Glutamatergic neuron (in vitro differentiated cells): ENCODE results near the gene C1D. TPM values are rescaled to one million over a fixed set of nuclear protein-coding genes. Genes with fewer than 3 reads are reported as not detected.

Experiments used
- DNase-seq: peaks from one replicate; pipeline ENCODE4 v3.0.0; 2022
- H3K27ac Mint-ChIP-seq: one replicate; pipeline ENCODE4 v1.8.0; 2020; ENCODE audit warnings: mild to moderate bottlenecking, mixed read lengths, inconsistent platforms; ENCODE audit not compliant: unreplicated experiment
- H3K27me3 Mint-ChIP-seq: one replicate; pipeline ENCODE4 v1.8.0; 2020; ENCODE audit warnings: mild to moderate bottlenecking, moderate library complexity, mixed read lengths, inconsistent platforms; ENCODE audit not compliant: unreplicated experiment
- H3K36me3 Mint-ChIP-seq: one replicate; pipeline ENCODE4 v1.8.0; 2020; ENCODE audit warnings: mild to moderate bottlenecking, mixed read lengths, inconsistent platforms; ENCODE audit not compliant: unreplicated experiment
- H3K4me1 Mint-ChIP-seq: one replicate; pipeline ENCODE4 v1.8.0; 2020; ENCODE audit warnings: mild to moderate bottlenecking, low read depth, mixed read lengths, inconsistent platforms; ENCODE audit not compliant: unreplicated experiment
- H3K4me3 Mint-ChIP-seq: one replicate; pipeline ENCODE4 v1.8.0; 2020; ENCODE audit warnings: mild to moderate bottlenecking, mixed read lengths, inconsistent platforms; ENCODE audit not compliant: unreplicated experiment
- H3K9me3 Mint-ChIP-seq: one replicate; pipeline ENCODE4 v1.8.0; 2020; ENCODE audit warnings: mild to moderate bottlenecking, moderate library complexity, mixed read lengths, inconsistent platforms; ENCODE audit not compliant: unreplicated experiment
- total RNA-seq: library from RNA; stranded (reverse); fragmentation: NEBNext Ultra II Directional; extraction: Animal tissue kit (Norgen Biotek cat#: 25700); gene quantifications from one replicate; pipeline ENCODE4 v1.2.1, GENCODE V29; 2021; ENCODE audit not compliant: unreplicated experiment
- TF ChIP-seq, protein P1 (sequence below): fragments of 200-600 bp; sonication (generic); IDR thresholded peaks from one replicate; pipeline ENCODE4 v1.5.0; 2021; ENCODE audit not compliant: partially characterized antibody, unreplicated experiment

C1D gene
- total RNA-seq, 1 donor from 2014 or later = 16.8 TPM

DNA sequence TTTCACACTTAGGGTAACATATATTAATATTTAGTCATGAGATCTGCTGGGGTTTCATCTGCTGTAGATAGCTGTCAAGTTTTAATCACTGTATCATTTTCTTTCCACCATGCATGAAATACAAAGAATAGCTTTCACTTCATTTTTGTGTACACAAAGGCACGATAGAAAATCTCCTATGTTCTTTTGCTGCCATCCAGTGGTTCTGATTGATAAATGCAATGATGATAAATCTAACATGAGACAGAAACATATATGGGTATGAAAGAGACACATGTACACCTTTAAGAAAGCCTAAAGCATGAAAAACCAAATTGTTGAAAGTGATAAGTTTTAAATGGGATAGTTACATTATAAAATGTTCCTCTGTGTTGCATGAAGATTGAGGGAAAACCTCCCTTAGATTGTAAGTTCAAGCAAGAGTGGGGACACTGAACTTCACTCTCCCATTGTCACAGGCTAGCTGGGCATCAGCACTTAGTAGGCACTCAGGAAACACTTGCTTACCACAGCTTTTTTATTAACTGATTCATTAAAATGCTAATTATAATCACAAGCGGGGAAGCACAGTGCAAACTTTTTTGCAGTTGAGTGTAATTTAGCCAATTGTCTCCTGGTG, 31.2 kb downstream of the C1D start:
- no peak for DNase-seq
- no peak overlapping the region for H3K27ac Mint-ChIP-seq
- no peak overlapping the region for H3K4me3 Mint-ChIP-seq
- H3K36me3 Mint-ChIP-seq = no peaks in the 10 kb centered on the region
- H3K9me3 Mint-ChIP-seq = no peaks in the 10 kb centered on the region
- TF ChIP-seq, protein P1, sequence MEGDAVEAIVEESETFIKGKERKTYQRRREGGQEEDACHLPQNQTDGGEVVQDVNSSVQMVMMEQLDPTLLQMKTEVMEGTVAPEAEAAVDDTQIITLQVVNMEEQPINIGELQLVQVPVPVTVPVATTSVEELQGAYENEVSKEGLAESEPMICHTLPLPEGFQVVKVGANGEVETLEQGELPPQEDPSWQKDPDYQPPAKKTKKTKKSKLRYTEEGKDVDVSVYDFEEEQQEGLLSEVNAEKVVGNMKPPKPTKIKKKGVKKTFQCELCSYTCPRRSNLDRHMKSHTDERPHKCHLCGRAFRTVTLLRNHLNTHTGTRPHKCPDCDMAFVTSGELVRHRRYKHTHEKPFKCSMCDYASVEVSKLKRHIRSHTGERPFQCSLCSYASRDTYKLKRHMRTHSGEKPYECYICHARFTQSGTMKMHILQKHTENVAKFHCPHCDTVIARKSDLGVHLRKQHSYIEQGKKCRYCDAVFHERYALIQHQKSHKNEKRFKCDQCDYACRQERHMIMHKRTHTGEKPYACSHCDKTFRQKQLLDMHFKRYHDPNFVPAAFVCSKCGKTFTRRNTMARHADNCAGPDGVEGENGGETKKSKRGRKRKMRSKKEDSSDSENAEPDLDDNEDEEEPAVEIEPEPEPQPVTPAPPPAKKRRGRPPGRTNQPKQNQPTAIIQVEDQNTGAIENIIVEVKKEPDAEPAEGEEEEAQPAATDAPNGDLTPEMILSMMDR = peak; percentile 46
- no peaks in the 10 kb centered on the region for H3K27me3 Mint-ChIP-seq
- H3K4me1 Mint-ChIP-seq = no peaks in the 10 kb centered on the region

DNA sequence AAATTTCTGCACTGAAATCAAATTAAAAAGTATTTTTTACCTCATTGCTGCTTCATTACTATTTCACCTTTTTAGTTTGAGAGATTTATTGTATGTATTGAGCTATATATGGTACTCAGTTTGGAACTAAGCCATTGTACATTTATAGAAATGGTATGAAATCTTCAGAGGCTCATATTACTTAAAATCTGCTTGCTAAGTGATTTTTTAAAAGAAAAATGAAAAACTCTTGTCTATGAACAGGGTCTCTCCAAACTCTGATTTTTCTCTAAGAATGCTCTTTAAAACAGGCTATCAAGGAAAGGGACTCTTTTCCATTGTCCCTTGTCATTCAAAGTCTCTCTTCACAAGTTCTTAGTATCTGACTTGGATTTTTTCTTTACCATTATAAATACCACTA, 31.8 kb downstream of the C1D start:
- TF ChIP-seq, protein P1 = no peak
- H3K9me3 Mint-ChIP-seq = no peaks in the 10 kb centered on the region
- no peak overlapping the region for H3K27ac Mint-ChIP-seq
- H3K36me3 Mint-ChIP-seq = no peaks in the 10 kb centered on the region
- no peak overlapping the region for H3K4me3 Mint-ChIP-seq
- H3K27me3 Mint-ChIP-seq = no peaks in the 10 kb centered on the region
- no peaks in the 10 kb centered on the region for H3K4me1 Mint-ChIP-seq
- DNase-seq = no peak

- H3K9me3 Mint-ChIP-seq = no peaks in the 10 kb centered on the region
- H3K27ac Mint-ChIP-seq = no peak overlapping the region
- TF ChIP-seq, protein P1 = no peak
- H3K36me3 Mint-ChIP-seq = no peaks in the 10 kb centered on the region
- H3K4me1 Mint-ChIP-seq = no peaks in the 10 kb centered on the region
- no peak for DNase-seq
- no peaks in the 10 kb centered on the region for H3K27me3 Mint-ChIP-seq
- H3K4me3 Mint-ChIP-seq = no peak overlapping the region
Measured at GRCh38 chr2:68030529-68030928, 32.3 kb downstream of the C1D start.

DNA sequence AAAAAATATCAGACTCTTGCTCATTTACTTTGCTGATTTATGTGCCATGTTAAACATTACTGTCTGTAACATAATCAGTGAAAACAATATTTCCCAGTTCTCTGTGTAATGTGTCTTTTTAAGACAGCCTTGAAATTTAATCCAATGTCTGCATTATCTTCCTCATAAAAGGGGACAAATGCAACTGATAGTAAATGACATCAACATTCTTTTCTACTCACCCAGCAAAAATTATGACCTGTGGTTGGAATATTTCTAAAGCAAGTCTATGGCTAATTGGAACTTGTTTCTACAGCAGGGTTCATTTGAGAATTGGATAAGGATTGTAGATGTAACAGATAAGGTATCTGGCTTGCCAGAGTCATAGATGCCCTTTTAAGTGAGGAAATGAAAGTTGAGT, 34.8 kb downstream of the C1D start:
- H3K36me3 Mint-ChIP-seq = no peaks in the 10 kb centered on the region
- no peak for DNase-seq
- no peak overlapping the region for H3K27ac Mint-ChIP-seq
- no peaks in the 10 kb centered on the region for H3K4me1 Mint-ChIP-seq
- H3K4me3 Mint-ChIP-seq = no peak overlapping the region
- TF ChIP-seq, protein P1 = no peak
- no peaks in the 10 kb centered on the region for H3K9me3 Mint-ChIP-seq
- no peaks in the 10 kb centered on the region for H3K27me3 Mint-ChIP-seq

GRCh38 chr2:68024450-68024849, 38.4 kb downstream of the C1D start:
- DNase-seq = no peak
- no peak overlapping the region for H3K4me3 Mint-ChIP-seq
- TF ChIP-seq, protein P1 = no peak
- H3K36me3 Mint-ChIP-seq = no peaks in the 10 kb centered on the region
- no peak overlapping the region for H3K27ac Mint-ChIP-seq
- no peaks in the 10 kb centered on the region for H3K4me1 Mint-ChIP-seq
- no peaks in the 10 kb centered on the region for H3K27me3 Mint-ChIP-seq
- H3K9me3 Mint-ChIP-seq = no peaks in the 10 kb centered on the region
